ENCODE data around the gene HIRIP3.
"Not testable (repeated sequence)": the region's sequence is repeated elsewhere in the genome, so short reads cannot be mapped to it uniquely, and the experiment has no call there.

The HIRIP3 gene

DNA sequence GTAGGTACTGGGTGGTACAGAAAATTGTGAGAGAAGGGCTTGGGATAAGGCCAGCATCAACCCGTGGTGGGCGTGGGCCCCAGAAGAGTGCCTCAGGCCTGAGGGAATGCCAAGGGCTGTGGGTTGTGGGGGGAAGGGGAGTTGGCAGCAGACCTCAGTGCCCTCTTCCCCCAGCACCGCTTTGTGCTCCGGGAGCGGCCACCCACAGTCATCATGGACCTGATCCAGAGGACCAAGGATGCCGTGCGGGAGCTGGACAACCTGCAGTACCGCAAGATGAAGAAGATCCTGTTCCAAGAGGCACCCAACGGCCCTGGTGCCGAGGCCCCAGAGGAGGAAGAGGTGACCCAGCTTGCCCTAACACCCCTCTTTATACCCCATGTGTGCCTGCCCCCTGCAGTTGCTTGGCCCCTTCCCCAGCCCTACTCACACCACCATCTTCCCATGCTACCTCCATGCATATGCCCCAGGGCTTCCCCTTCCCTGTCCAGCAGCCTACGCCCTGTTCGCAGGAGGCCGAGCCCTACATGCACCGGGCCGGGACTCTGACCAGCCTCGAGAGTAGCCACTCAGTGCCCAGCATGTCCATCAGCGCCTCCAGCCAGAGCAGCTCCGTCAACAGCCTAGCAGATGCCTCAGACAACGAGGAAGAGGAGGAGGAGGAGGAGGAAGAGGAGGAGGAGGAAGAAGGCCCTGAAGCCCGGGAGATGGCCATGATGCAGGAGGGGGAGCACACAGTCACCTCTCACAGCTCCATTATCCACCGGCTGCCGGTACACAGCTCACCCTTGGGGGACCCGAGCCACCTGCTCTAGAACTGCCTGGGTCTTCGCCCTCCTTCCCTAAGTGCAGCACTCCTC lies 12.6 kb downstream of the HIRIP3 start:
- no peak for DNase-seq

DNA sequence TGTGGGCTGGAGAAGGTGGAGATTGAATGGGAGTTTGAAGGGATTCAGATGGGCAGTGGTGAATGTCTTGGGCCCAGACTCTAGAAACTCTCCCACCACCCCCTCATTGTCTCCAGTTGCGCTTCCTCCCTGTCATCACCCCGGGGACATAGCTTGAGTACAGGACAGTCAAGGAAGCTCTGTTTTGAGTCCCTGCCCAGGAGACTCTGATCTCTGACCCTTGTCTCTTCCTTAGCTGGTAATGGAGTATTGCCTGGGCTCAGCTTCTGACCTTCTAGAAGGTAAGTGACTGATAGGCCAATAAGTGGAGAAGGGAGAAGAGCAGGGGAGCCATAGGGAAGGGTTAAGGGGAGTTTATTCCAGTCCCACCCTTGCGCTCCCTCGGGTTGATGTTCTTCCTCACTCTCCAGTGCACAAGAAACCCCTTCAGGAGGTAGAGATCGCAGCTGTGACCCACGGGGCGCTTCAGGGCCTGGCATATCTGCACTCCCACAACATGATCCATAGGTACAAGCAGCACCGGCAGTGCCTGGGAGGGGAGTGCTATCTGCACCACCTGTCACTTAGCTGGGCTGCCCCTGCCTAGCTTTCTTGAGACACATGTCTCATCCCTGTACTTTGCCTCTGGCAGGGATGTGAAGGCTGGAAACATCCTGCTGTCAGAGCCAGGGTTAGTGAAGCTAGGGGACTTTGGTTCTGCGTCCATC lies 16.7 kb downstream of the HIRIP3 start:
- DNase-seq: no peak

- no peak for DNase-seq
Measured at GRCh38 chr16:29978081-29978480, 17.3 kb downstream of the HIRIP3 start.

GRCh38 chr16:29977063-29977825 lies 18.2 kb downstream of the HIRIP3 start:
- no peak for DNase-seq

DNA sequence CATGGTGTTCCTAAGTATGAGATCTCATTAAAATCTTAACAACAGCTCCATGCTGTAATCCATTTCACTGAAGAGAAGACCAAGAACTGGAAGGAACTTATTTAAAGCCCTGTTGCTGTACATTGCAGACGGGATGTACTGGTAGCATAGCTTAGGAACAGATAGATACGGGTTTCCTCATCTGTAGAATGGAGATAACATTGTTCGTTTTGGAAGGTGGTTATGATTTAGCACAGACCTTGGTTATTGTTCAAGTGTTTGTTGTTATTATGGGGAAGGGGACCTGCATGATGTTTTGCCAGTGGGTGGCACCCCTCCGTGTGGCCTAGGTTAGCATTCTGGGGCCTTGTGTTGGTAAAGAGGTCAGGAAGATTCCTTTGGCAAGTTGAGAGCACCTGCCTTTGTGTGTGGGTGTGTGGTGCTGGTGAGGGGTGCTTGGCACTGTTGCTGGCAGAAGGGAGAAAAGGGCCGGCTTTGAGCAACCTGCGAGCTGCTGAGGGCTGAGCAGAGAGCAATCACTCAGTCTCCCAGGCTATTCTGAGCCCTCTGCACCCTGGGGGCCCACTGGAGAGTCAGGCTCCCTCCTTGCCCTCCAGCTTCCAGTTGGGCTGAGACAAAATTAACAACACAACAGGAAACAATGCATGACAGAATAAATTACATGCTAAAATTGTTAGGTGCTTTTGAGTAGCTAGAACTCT lies 19.5 kb downstream of the HIRIP3 start:
- no peak for DNase-seq

GRCh38 chr16:29975134-29975538 lies 20.3 kb downstream of the HIRIP3 start:
- no peak for DNase-seq

- no peak for DNase-seq
Measured at GRCh38 chr16:29974291-29975133, 20.9 kb downstream of the HIRIP3 start.

- DNase-seq: peak; percentile 98
Measured at GRCh38 chr16:29973384-29974246, 21.8 kb downstream of the HIRIP3 start, which contains the start of gene TAOK2. TAOK2 (plus strand) TSS chr16:29973868; CDS start chr16:29977773, 3,905 bp downstream.

GRCh38 chr16:29972992-29973383 lies 22.4 kb downstream of the HIRIP3 start:
- no peak for DNase-seq

- no peak for DNase-seq
Measured at GRCh38 chr16:29972500-29972899, 22.9 kb downstream of the HIRIP3 start.

- no peak for DNase-seq
Measured at GRCh38 chr16:29971304-29971703, 24.1 kb downstream of the HIRIP3 start.

DNA sequence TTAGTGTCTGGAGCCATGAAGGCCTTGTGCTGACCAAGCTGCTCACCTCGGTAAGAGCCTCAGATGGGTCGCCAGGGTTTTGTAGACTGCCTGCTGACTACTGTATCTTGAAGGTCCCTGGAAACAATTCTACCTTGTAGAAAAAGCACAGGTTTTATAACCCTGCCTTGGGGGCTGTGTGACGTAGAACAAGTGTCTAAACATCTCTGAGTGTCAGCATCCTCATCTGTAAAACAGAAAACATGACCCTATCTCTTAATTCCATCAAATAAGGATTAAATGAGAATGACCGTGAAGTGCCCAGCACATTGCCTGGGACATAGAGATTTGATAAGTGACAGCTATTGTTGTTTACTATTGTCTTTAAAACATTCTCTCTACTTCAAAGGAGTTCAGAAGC lies 27.2 kb downstream of the HIRIP3 start:
- DNase-seq: no peak

DNA sequence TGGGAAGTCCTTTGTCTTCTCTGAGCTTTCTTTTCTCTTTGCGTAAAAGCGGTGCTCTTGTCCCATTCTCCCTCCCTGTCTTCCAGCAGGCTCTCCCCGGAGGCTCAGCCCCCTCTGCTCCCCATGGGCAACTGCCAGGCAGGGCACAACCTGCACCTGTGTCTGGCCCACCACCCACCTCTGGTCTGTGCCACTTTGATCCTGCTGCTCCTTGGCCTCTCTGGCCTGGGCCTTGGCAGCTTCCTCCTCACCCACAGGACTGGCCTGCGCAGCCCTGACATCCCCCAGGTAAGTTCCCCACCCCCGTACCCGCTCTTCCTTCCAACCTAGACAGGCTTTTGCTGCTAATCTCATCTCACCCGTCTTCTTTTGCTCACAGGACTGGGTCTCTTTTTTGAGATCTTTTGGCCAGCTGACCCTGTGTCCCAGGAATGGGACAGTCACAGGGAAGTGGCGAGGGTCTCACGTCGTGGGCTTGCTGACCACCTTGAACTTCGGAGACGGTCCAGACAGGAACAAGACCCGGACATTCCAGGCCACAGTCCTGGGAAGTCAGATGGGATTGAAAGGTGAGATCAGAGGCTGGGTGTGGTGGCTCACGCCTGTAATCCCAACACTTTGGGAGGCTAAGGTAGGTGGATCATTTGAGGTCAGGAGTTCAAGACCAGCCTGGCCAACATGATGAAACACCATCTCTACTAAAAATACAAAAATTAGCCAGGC lies 32.2 kb downstream of the HIRIP3 start:
- no peak for DNase-seq

DNA sequence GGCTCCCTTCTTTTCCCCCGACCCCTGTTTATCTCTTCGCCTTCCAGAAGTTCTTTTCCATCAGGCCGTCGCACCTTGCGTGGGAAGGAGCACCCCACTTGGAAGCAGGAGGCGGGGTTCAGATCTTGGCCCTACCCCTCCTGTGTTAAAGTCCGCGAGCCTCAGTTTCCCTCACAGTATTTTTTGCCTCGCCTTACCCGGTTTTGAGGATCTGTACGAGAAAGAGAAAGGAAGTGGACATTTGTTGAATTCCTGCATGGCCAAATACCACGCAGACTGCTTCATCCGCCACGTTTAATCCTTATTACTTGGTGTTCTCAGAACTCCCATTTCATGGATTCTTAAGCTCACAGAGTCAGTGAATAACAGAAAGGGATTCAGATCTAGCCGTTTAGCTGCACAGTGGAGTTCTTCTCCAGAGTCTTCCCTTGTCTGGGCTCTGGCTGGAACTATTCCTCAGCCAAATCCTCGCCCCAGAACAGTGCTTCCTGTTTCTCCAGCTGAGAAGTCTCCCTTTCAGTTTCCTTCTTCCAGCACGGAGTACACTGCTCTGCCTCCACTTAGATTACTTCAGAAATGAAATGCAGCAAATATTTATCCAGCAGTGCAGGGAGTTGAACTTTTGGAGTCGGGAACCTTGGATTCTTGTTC lies 32.9 kb downstream of the HIRIP3 start:
- DNase-seq: no peak

DNA sequence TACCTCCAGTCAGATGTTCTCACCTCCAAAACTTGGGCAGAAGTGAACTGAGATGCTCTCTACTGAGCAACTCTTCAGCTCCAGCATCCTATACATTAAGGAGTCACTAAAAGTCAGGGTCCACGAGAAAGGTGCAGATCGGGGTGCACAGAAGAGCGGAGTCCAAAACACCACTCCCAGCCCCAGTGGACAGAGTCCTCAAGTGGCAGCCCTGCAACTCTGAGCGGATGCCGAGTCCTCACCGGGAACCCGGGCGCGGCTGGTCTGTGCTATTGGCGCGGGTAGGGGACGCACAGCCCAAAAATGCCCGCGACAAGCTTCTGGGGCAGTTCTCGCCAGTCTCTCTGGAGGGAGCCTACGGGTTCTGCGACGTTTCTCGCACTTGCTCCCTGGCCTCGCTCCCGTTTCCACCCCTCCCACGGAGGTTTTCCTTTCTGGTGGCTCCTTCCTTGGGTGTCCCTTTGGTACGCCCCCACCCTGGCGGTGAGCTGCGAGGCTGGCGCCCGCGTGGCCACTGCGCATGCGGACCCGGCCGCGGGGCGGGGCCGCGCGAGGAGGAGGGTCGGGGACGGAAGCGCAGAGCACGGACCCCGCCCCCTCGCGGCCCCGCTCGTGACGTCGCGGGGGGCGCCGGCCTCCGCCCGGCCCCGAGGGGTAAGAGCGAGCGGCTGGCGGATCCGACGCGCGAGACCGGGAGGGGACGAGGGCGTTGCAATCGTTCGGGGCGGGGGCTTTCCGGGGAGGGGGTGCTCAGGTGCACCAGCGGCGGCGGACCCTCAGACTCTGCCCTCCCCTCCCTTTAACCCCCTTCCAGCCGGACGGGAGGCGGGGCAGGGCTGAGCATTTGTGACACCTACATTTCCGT lies 33.7 kb downstream of the HIRIP3 start, which contains the start of gene TMEM219:
TSS of gene TMEM219 (plus strand) at position 601 of the 865 bp plus-strand sequence. CDS start 1,065 bp downstream, outside the sequence.
- peak; percentile 92 for DNase-seq

- DNase-seq: no peak
Measured at GRCh38 chr16:29961127-29961478, 34.3 kb downstream of the HIRIP3 start.

- not testable (repeated sequence) for DNase-seq
Measured at GRCh38 chr16:29959821-29960220, 35.6 kb downstream of the HIRIP3 start.

DNA sequence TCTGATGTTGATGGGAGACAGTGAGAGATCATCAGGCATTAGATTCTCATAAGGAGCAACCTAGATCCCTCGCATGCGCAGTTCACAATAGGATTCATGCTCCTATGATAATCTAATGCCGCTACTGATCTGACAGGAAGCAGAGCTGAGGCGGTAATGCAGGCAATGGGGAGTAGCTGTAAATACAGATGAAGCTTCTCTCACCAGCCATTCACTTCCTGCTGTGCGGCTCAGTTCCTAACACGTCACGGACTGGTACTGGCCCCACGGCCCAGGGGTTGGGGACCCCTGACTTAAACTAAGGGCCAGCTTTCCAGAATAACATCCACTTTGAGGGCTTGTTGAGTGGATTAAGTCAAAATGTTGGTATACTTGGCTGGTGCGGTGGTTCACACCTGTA lies 36.1 kb downstream of the HIRIP3 start:
- DNase-seq: no peak
